Upper lobe of left lung (tissue), 6 donors: Measurements from ENCODE around the gene AGAP1. TPM values are rescaled to one million over a fixed set of nuclear protein-coding genes. Genes with fewer than 3 reads are reported as not detected.
A peak's percentile ranks its signal among the peaks of the same experiment; 100 is the strongest.

ENCODE experiments used
- ATAC-seq, 2 donors: fragments of 200-7000 bp; cut with Tn5 transposase; one replicate each; pipeline ENCODE4 v1.9.1; 2022; ENCODE audit warnings: mild to moderate bottlenecking in 2 of 2, moderate library complexity in 2 of 2; ENCODE audit not compliant: low FRiP score in 2 of 2
- DNase-seq, 2 donors: peaks; one replicate each; pipeline ENCODE4 v3.0.0-alpha.2; 2019 to 2020
- H3K27ac ChIP-seq, 4 donors: fragments of 200-600 bp; sonication (generic); one replicate each; pipeline ENCODE4 v1.5.1; 2016 to 2019
- H3K27me3 ChIP-seq, 4 donors: fragments of 200-600 bp; sonication (generic); one replicate each; pipeline ENCODE4 v1.5.1; 2017 to 2019
- H3K36me3 ChIP-seq, 4 donors: fragments of 200-600 bp; sonication (generic); one replicate each; pipeline ENCODE4 v1.5.1; 2016 to 2019
- H3K4me1 ChIP-seq, 4 donors: fragments of 200-600 bp; sonication (generic); one replicate each; pipeline ENCODE4 v1.5.1; 2018 to 2019
- H3K4me3 ChIP-seq, 4 donors: fragments of 200-600 bp; sonication (generic); one replicate each; pipeline ENCODE4 v1.5.1; 2017 to 2019; ENCODE audit warnings: mild to moderate bottlenecking in 2 of 4, moderate library complexity in 1 of 4
- H3K9me3 ChIP-seq, 4 donors: fragments of 200-600 bp; sonication (generic); one replicate each; pipeline ENCODE4 v1.5.1; 2018 to 2019
- CTCF ChIP-seq, 6 experiments: fragments of 450-650 bp in 4 of 6; fragments of 200-600 bp in 2 of 6; sonication (generic) in 2 of 6; IDR thresholded peaks; one replicate each; pipeline ENCODE4 v1.5.1; 2016 to 2019; ENCODE audit warnings: antibody characterized with exemption in 6 of 6
- EP300 ChIP-seq, 4 donors: sonication (generic); formaldehyde crosslinking; IDR thresholded peaks; one replicate each; pipeline ENCODE4 v1.5.1; 2017; ENCODE audit warnings: antibody characterized with exemption in 4 of 4, control low read depth in 2 of 4
- POLR2A ChIP-seq, 4 donors: fragments of 450-650 bp; IDR thresholded peaks; one replicate each; pipeline ENCODE4 v1.5.1; 2016 to 2017; ENCODE audit warnings: antibody characterized with exemption in 4 of 4, mild to moderate bottlenecking in 2 of 4
- POLR2AphosphoS5 ChIP-seq, 2 donors: sonication (generic); formaldehyde crosslinking; IDR thresholded peaks; one replicate each; pipeline ENCODE4 v1.5.1; 2017; ENCODE audit warnings: antibody characterized with exemption in 2 of 2
- WGBS, 2 donors: methylation state at CpG; one replicate each; pipeline ENCODE4 v1.1.5; 2017 to 2018; 5-methylcytosine and 5-hydroxymethylcytosine counted together
- total RNA-seq, 6 donors: library from RNA; depleted of rRNA in 4 of 6; stranded (reverse); fragments of >200 nt in 4 of 6; gene quantifications; one replicate each; pipeline versions ENCODE4 v1.1.0 to v1.2.1, GENCODE V29; 2016 to 2021
- donor health status: DM: no; HTN: no; CAD: no; lungs with moderate emphysema.
- donor health status: DM: no; HTN: yes; CAD: no; lungs with severe emphysema.

AGAP1 gene
- total RNA-seq, 6 donors from 2014 or later: 25.5 to 45.1 (median 30.7) TPM

DNA sequence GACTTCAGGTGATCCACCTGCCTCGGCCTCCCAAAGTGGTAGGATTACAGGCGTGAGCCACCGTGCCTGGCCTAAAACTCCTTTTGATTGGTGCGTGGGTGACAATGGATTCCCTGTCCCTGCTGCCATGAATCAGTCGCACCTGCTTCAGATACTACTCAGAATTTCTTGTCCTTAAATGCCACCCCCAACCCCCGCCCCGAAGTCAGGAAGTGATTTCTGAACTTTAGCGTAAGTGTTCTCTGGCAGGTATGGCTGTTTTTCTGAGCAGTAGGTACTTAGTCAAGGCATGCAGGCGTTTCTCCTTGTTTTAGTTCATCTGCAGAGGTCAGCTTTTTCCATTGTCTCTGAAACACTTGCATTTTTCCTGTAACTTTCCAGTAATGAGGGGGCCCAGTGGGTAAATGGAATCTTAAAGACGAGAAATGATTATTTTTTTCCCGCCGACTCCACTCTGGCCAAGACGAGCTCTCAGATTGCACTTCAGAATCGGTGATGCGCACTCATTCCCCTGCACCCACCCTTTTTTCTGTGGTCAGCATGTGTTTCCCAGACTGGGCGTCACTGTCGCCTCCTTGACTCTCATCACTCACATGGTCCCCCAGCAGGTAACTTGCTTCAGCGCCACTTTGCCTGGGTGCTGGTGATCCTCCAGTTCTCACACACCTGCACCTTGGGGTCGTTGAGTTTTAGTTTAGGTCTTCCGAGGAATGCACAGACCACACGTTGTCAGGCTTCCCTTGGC lies 494.6 kb downstream of the AGAP1 start:
- TF ChIP-seq CTCF (IDR thresholded peaks at IDR 0.05) (no peak), POLR2AphosphoS5 (IDR thresholded peaks at IDR 0.05) (no peak), POLR2A (IDR thresholded peaks at IDR 0.05) (no peak), EP300 (IDR thresholded peaks at IDR 0.05) (no peak)
- Histone ChIP-seq H3K4me3 (no peak overlapping the region), H3K9me3 (no peaks in the 10 kb centered on the region), H3K27ac (no peak overlapping the region), H3K4me1 (no peaks in the 10 kb centered on the region), H3K27me3 (no peaks in the 10 kb centered on the region), H3K36me3 (no peaks in the 10 kb centered on the region)
- 95% methylated on average over 21 of the region's 21 CpGs for WGBS, 2 donors
- DNase-seq (no peak), ATAC-seq (no peak)

GRCh38 chr2:235989591-235989990 lies 495.7 kb downstream of the AGAP1 start:
- H3K27me3 ChIP-seq: no peaks in the 10 kb centered on the region
- no peak for ATAC-seq
- no peaks in the 10 kb centered on the region for H3K4me1 ChIP-seq
- no peak for DNase-seq
- no peak overlapping the region for H3K4me3 ChIP-seq
- no peaks in the 10 kb centered on the region for H3K9me3 ChIP-seq
- TF ChIP-seq EP300 (IDR thresholded peaks at IDR 0.05) (no peak), POLR2A (IDR thresholded peaks at IDR 0.05) (no peak), POLR2AphosphoS5 (IDR thresholded peaks at IDR 0.05) (no peak), CTCF (IDR thresholded peaks at IDR 0.05) (no peak)
- WGBS, 2 donors: 88 to 95% methylated on average over 10 of the region's 10 CpGs
- no peak overlapping the region for H3K27ac ChIP-seq
- H3K36me3 ChIP-seq: no peaks in the 10 kb centered on the region

- DNase-seq: peak in 1 of 2 donors; percentile 31
- ATAC-seq: no peak
- TF ChIP-seq EP300 (IDR thresholded peaks at IDR 0.05): no peak
- TF ChIP-seq POLR2AphosphoS5 (IDR thresholded peaks at IDR 0.05): no peak
- TF ChIP-seq POLR2A (IDR thresholded peaks at IDR 0.05): no peak
- TF ChIP-seq CTCF (IDR thresholded peaks at IDR 0.05): no peak
- Histone ChIP-seq H3K27me3 (no peaks in the 10 kb centered on the region), H3K27ac (no peak overlapping the region), H3K36me3 (no peaks in the 10 kb centered on the region), H3K4me3 (no peak overlapping the region), H3K4me1 (no peaks in the 10 kb centered on the region), H3K9me3 (no peaks in the 10 kb centered on the region)
- 75 to 83% methylated on average over 1 to 3 of the region's 3 CpGs for WGBS, 2 donors
Observed at GRCh38 chr2:235990344-235990743, 496.5 kb downstream of the AGAP1 start.

- H3K4me3 ChIP-seq: no peak overlapping the region
- no peaks in the 10 kb centered on the region for H3K4me1 ChIP-seq
- peak in 1 of 2 donors; percentile 66 for DNase-seq
- WGBS, 2 donors: 94 to 96% methylated on average over 18 to 20 of the region's 20 CpGs
- no peaks in the 10 kb centered on the region for H3K36me3 ChIP-seq
- no peaks in the 10 kb centered on the region for H3K27me3 ChIP-seq
- ATAC-seq: no peak
- no peaks in the 10 kb centered on the region for H3K9me3 ChIP-seq
- TF ChIP-seq EP300 (IDR thresholded peaks at IDR 0.05) (no peak), POLR2AphosphoS5 (IDR thresholded peaks at IDR 0.05) (no peak)
- H3K27ac ChIP-seq: no peak overlapping the region
Observed at GRCh38 chr2:235992024-235992423, 498.2 kb downstream of the AGAP1 start.

DNA sequence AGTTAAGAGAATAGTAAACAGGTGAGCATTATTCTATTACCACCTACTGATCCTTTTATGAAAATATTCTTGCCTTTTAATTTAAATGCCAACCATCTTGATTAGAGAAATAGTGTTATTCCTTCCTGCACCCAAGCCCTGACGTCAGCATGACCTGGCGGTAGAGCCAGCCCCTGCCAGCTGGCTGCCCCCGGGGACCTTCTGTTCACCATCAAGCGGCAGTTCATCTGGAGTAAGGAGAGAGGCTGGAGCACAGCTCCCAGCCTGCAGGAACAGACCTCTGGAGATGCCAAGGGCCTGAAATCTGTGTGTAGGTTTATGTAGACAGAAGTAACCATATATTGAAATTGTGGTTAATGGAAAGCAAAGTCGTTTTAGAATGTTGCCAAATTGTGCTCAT lies 502.6 kb downstream of the AGAP1 start:
- ATAC-seq (no peak), DNase-seq (no peak)
- H3K4me3 ChIP-seq: no peak overlapping the region
- TF ChIP-seq CTCF (IDR thresholded peaks at IDR 0.05): no peak
- no peak for TF ChIP-seq POLR2AphosphoS5 (IDR thresholded peaks at IDR 0.05)
- no peak for TF ChIP-seq EP300 (IDR thresholded peaks at IDR 0.05)
- TF ChIP-seq POLR2A (IDR thresholded peaks at IDR 0.05): no peak
- 82 to 83% methylated on average over 5 of the region's 5 CpGs for WGBS, 2 donors
- peaks cover 0 to 4% (median 0%) of the 10 kb centered on the region in 4 donors for H3K4me1 ChIP-seq
- no peaks in the 10 kb centered on the region for H3K27me3 ChIP-seq
- no peaks in the 10 kb centered on the region for H3K9me3 ChIP-seq
- H3K36me3 ChIP-seq: no peaks in the 10 kb centered on the region
- no peak overlapping the region for H3K27ac ChIP-seq
